GM23338 (cell line): Measurements from ENCODE around the gene TRIM22. TPM values are rescaled to one million over a fixed set of nuclear protein-coding genes. Genes with fewer than 3 reads are reported as not detected.

Experiments
- ATAC-seq: fragments of 200-7000 bp; cut with Tn5 transposase; 3 replicates; pipeline ENCODE4 v1.9.1; 2020
- DNase-seq: peaks from one replicate; pipeline ENCODE4 v3.0.0-alpha.2; 2015; ENCODE audit warnings: low spot score
- H2AFZ ChIP-seq: fragments of 200-600 bp; sonication (generic); 2 replicates; pipeline ENCODE4 v1.8.0; 2016; ENCODE audit warnings: antibody characterized with exemption, mild to moderate bottlenecking, moderate library complexity
- H3F3A ChIP-seq: fragments of 200-600 bp; sonication (generic); replicated peaks from 2 replicates; pipeline ENCODE4 v1.8.0; 2017; ENCODE audit warnings: antibody characterized with exemption, mixed run types, low read depth
- H3K27ac ChIP-seq: fragments of 200-600 bp; sonication (generic); 2 replicates; pipeline ENCODE4 v1.6.1; 2016; ENCODE audit warnings: low read depth
- H3K27me3 ChIP-seq: fragments of 200-600 bp; sonication (generic); 2 replicates; pipeline ENCODE4 v1.8.0; 2016; ENCODE audit warnings: mild to moderate bottlenecking, mixed run types, moderate library complexity; ENCODE audit not compliant: insufficient read depth
- H3K36me3 ChIP-seq: fragments of 200-600 bp; sonication (generic); 2 replicates; pipeline ENCODE4 v1.8.0; 2016; ENCODE audit warnings: mild to moderate bottlenecking; ENCODE audit not compliant: insufficient read depth
- H3K4me1 ChIP-seq: fragments of 200-600 bp; sonication (generic); 2 replicates; pipeline ENCODE4 v1.8.0; 2016; ENCODE audit warnings: mild to moderate bottlenecking, moderate library complexity; ENCODE audit not compliant: insufficient read depth
- H3K4me2 ChIP-seq: fragments of 200-600 bp; sonication (generic); 2 replicates; pipeline ENCODE4 v1.7.1; 2017; ENCODE audit warnings: mixed run types
- H3K4me3 ChIP-seq: fragments of 200-600 bp; sonication (generic); 2 replicates; pipeline ENCODE4 v1.6.1; 2016; ENCODE audit warnings: mixed run types
- H3K79me2 ChIP-seq: fragments of 200-600 bp; sonication (generic); replicated peaks from 2 replicates; pipeline ENCODE4 v1.8.0; 2017; ENCODE audit warnings: mild to moderate bottlenecking; ENCODE audit not compliant: insufficient read depth
- H3K9me2 ChIP-seq: fragments of 200-600 bp; sonication (generic); 2 replicates; pipeline ENCODE4 v1.8.0; 2017; ENCODE audit not compliant: insufficient read depth
- H4K20me1 ChIP-seq: fragments of 200-600 bp; sonication (generic); replicated peaks from 2 replicates; pipeline ENCODE4 v1.8.0; 2017; ENCODE audit warnings: mild to moderate bottlenecking; ENCODE audit not compliant: insufficient read depth
- H3K27ac Mint-ChIP-seq: 2 replicates; pipeline ENCODE4 v1.8.0; 2020; ENCODE audit warnings: inconsistent platforms, mild to moderate bottlenecking, moderate library complexity, mixed read lengths
- H3K27me3 Mint-ChIP-seq: 3 replicates; pipeline ENCODE4 v1.8.0; 2022; ENCODE audit warnings: low read depth, mild to moderate bottlenecking, moderate library complexity, mixed read lengths, inconsistent platforms; ENCODE audit not compliant: insufficient read depth, poor library complexity
- H3K36me3 Mint-ChIP-seq: 3 replicates; pipeline ENCODE4 v1.8.0; 2021; ENCODE audit warnings: low read depth, mild to moderate bottlenecking, inconsistent platforms, moderate library complexity, mixed read lengths
- H3K4me1 Mint-ChIP-seq: 3 replicates; pipeline ENCODE4 v1.8.0; 2020; ENCODE audit warnings: mild to moderate bottlenecking, inconsistent platforms, mixed read lengths
- H3K4me3 Mint-ChIP-seq: 3 replicates; pipeline ENCODE4 v1.8.0; 2021; ENCODE audit warnings: moderate library complexity, mild to moderate bottlenecking, inconsistent platforms, mixed read lengths
- H3K9me3 Mint-ChIP-seq: 3 replicates; pipeline ENCODE4 v1.8.0; 2020; ENCODE audit warnings: moderate library complexity, mild to moderate bottlenecking, inconsistent platforms, mixed read lengths
- CREB1 ChIP-seq: fragments of 250-450 bp; sonication (Bioruptor Pico); IDR thresholded peaks from 2 replicates; pipeline ENCODE4 v1.5.0; 2020; ENCODE audit warnings: low read depth, mild to moderate bottlenecking, moderate library complexity
- CTCF ChIP-seq, 2 experiments: fragments of 200-600 bp in 1 of 2; sonication (generic) in 1 of 2; conservative IDR thresholded peaks; 2 replicates each; pipeline versions ENCODE4 v1.5.1 to v1.6.1; 2016 to 2017; ENCODE audit warnings: antibody characterized with exemption in 2 of 2, low read depth in 2 of 2, mild to moderate bottlenecking in 2 of 2, moderate library complexity in 1 of 2
- ETS1 ChIP-seq: IDR thresholded peaks from 2 replicates; pipeline ENCODE4 v1.6.1; 2016; ENCODE audit warnings: antibody characterized with exemption
- EZH2phosphoT487 ChIP-seq: fragments of 200-600 bp; sonication (generic); IDR thresholded peaks from one replicate; pipeline ENCODE4 v1.8.1; 2018; ENCODE audit warnings: antibody characterized with exemption; ENCODE audit not compliant: unreplicated experiment
- JUNB ChIP-seq: IDR thresholded peaks from one replicate; pipeline ENCODE4 v1.6.1; 2016; ENCODE audit warnings: antibody characterized with exemption; ENCODE audit not compliant: unreplicated experiment
- POLR2AphosphoS5 ChIP-seq: IDR thresholded peaks from 2 replicates; pipeline ENCODE4 v1.6.1; 2016; ENCODE audit warnings: antibody characterized with exemption, low read depth
- REST ChIP-seq: IDR thresholded peaks from one replicate; pipeline ENCODE4 v1.6.1; 2018; ENCODE audit warnings: antibody characterized with exemption; ENCODE audit not compliant: unreplicated experiment
- ZNF114 ChIP-seq: fragments of 250-450 bp; sonication (Bioruptor Pico); IDR thresholded peaks from 2 replicates; pipeline ENCODE4 v1.5.0; 2020; ENCODE audit warnings: mild to moderate bottlenecking, moderate library complexity
- ZNF331 ChIP-seq: fragments of 250-450 bp; sonication (Bioruptor Pico); IDR thresholded peaks from 2 replicates; pipeline ENCODE4 v1.5.0; 2020; ENCODE audit warnings: low read depth, mild to moderate bottlenecking, moderate library complexity
- polyA plus RNA-seq: library from polyadenylated mRNA; unstranded; fragments of >200 nt; fragmentation: Nextera tagmentation; extraction: Ambion mirVana; gene quantifications from 2 replicates; pipeline ENCODE4 v1.2.1, GENCODE V29; 2016
- total RNA-seq: library from RNA; depleted of rRNA; stranded (reverse); fragments of >200 nt; shearing (Covaris generic); gene quantifications from 2 replicates; pipeline ENCODE4 v1.2.3, GENCODE V29; 2014

TRIM22 gene
- total and polyA plus RNA-seq, 2 experiments from 2014 or later = 23.9 to 41.1 TPM

GRCh38 chr11:5727691-5728090 is 38.1 kb downstream of the TRIM22 start (continued):
- TF ChIP-seq REST = no peak

- H3K27me3 ChIP-seq = no peaks in the 10 kb centered on the region
- no peaks in the 10 kb centered on the region for H3K79me2 ChIP-seq
- no peak within 1 kb of the TSS for H3K4me2 ChIP-seq
- H3K4me1 ChIP-seq = no peaks in the 10 kb centered on the region
- no peaks in the 10 kb centered on the region for H3K36me3 ChIP-seq
- H3K4me3 ChIP-seq = no peak within 1 kb of the TSS
- TF ChIP-seq ZNF331 = no peak
- no peak for TF ChIP-seq ETS1
- no peak for TF ChIP-seq EZH2phosphoT487
- no peak for TF ChIP-seq CTCF (conservative IDR thresholded peaks at IDR 0.05; ENCODE audit: low read depth in 2 of 2)
- no peak for TF ChIP-seq JUNB
- H3K27me3 Mint-ChIP-seq = no peaks in the 10 kb centered on the region
- H3K36me3 Mint-ChIP-seq = no peaks in the 10 kb centered on the region
- H3K27ac Mint-ChIP-seq = no peak within 1 kb of the TSS
- no peak within 1 kb of the TSS for H2AFZ ChIP-seq
- no peaks in the 10 kb centered on the region for H4K20me1 ChIP-seq
- no peak within 1 kb of the TSS for H3K27ac ChIP-seq
- no peaks in the 10 kb centered on the region for H3K9me3 Mint-ChIP-seq
- no peak for ATAC-seq
- H3F3A ChIP-seq = no peaks in the 10 kb centered on the region
- H3K4me3 Mint-ChIP-seq = no peak within 1 kb of the TSS
- DNase-seq = no peak
- no peaks in the 10 kb centered on the region for H3K4me1 Mint-ChIP-seq
- H3K9me2 ChIP-seq = no peaks in the 10 kb centered on the region
Measured at GRCh38 chr11:5736396-5736795, 46.8 kb downstream of the TRIM22 start, which contains the start of gene OR56B1. Gene OR56B1 (plus strand): TSS chr11:5736448. CDS start chr11:5736517, 69 bp downstream.

GRCh38 chr11:5737091-5737490 is 47.5 kb downstream of the TRIM22 start:
- no peaks in the 10 kb centered on the region for H3K4me1 Mint-ChIP-seq
- no peak overlapping the region for H3K4me3 Mint-ChIP-seq
- Histone ChIP-seq H4K20me1 (no peaks in the 10 kb centered on the region), H3K4me2 (no peak overlapping the region), H3F3A (no peaks in the 10 kb centered on the region), H3K4me1 (no peaks in the 10 kb centered on the region), H3K79me2 (no peaks in the 10 kb centered on the region), H3K27me3 (no peaks in the 10 kb centered on the region), H3K27ac (no peak overlapping the region), H3K4me3 (no peak overlapping the region), H3K36me3 (no peaks in the 10 kb centered on the region), H3K9me2 (no peaks in the 10 kb centered on the region), H2AFZ (no peak overlapping the region)
- ATAC-seq (no peak), DNase-seq (no peak)
- no peaks in the 10 kb centered on the region for H3K27me3 Mint-ChIP-seq
- H3K27ac Mint-ChIP-seq = no peak overlapping the region
- no peaks in the 10 kb centered on the region for H3K36me3 Mint-ChIP-seq
- no peaks in the 10 kb centered on the region for H3K9me3 Mint-ChIP-seq
- TF ChIP-seq CREB1 (CRISPR knock-in tag) (no peak), CTCF (conservative IDR thresholded peaks at IDR 0.05; ENCODE audit: low read depth in 2 of 2) (no peak), ZNF114 (CRISPR knock-in tag) (no peak), POLR2AphosphoS5 (no peak)
